MM.1S (cell line): ENCODE results near the gene ERAS.
"Not testable (repeated sequence)": the region's sequence is repeated elsewhere in the genome, so short reads cannot be mapped to it uniquely, and the experiment has no call there.

Experiments used
- DNase-seq: peaks from one replicate; pipeline ENCODE4 v3.0.0-alpha.2; 2015
- H2AFZ ChIP-seq: fragments of 300-600 bp; sonication (generic); 2 replicates; pipeline ENCODE4 v1.6.0; 2016; ENCODE audit warnings: antibody characterized with exemption, low read length
- H3F3A ChIP-seq: fragments of 300-600 bp; sonication (generic); 2 replicates; pipeline ENCODE4 v1.6.1; 2016; ENCODE audit warnings: mild to moderate bottlenecking, antibody characterized with exemption, low read length, moderate library complexity, mixed read lengths; ENCODE audit not compliant: insufficient read depth
- H3K27ac ChIP-seq: fragments of 300-600 bp; sonication (generic); 2 replicates; pipeline ENCODE4 v1.5.1; 2016; ENCODE audit warnings: mild to moderate bottlenecking, low read length
- H3K27me3 ChIP-seq: fragments of 300-600 bp; sonication (generic); replicated peaks from 2 replicates; pipeline ENCODE4 v1.6.0; 2016; ENCODE audit warnings: low read length; ENCODE audit not compliant: insufficient read depth
- H3K36me3 ChIP-seq: fragments of 300-600 bp; sonication (generic); replicated peaks from 2 replicates; pipeline ENCODE4 v1.6.1; 2016; ENCODE audit warnings: mild to moderate bottlenecking, low read length, mixed read lengths; ENCODE audit not compliant: insufficient read depth
- H3K4me1 ChIP-seq: fragments of 300-600 bp; sonication (generic); 2 replicates; pipeline ENCODE4 v1.6.1; 2016; ENCODE audit warnings: low read length, mixed read lengths
- H3K4me2 ChIP-seq: fragments of 300-600 bp; sonication (generic); 2 replicates; pipeline ENCODE4 v1.6.0; 2016; ENCODE audit warnings: low read depth, low read length
- H3K4me3 ChIP-seq: fragments of 300-600 bp; sonication (generic); 2 replicates; pipeline ENCODE4 v1.5.1; 2016; ENCODE audit warnings: low read length, mixed read lengths
- H3K79me2 ChIP-seq: fragments of 300-600 bp; sonication (generic); 2 replicates; pipeline ENCODE4 v1.6.1; 2016; ENCODE audit warnings: mixed run types, low read length, mixed read lengths
- H3K9ac ChIP-seq: fragments of 300-600 bp; sonication (generic); 2 replicates; pipeline ENCODE4 v1.6.1; 2016; ENCODE audit warnings: low read length, mixed read lengths
- H3K9me2 ChIP-seq: fragments of 300-600 bp; sonication (generic); replicated peaks from 2 replicates; pipeline ENCODE4 v1.6.1; 2016; ENCODE audit warnings: mild to moderate bottlenecking, low read length, mixed read lengths; ENCODE audit not compliant: insufficient read depth
- H3K9me3 ChIP-seq: fragments of 300-600 bp; sonication (generic); replicated peaks from 2 replicates; pipeline ENCODE4 v1.6.1; 2016; ENCODE audit warnings: mild to moderate bottlenecking, low read length, mixed read lengths; ENCODE audit not compliant: insufficient read depth
- H4K20me1 ChIP-seq: fragments of 300-600 bp; sonication (generic); 2 replicates; pipeline ENCODE4 v1.6.1; 2016; ENCODE audit warnings: mild to moderate bottlenecking, low read length, moderate library complexity, mixed read lengths; ENCODE audit not compliant: insufficient read depth
- CTCF ChIP-seq: fragments of 300-600 bp; sonication (generic); IDR thresholded peaks from 2 replicates; pipeline ENCODE4 v1.5.1; 2016; ENCODE audit warnings: antibody characterized with exemption, low read length, mixed read lengths
- EZH2 ChIP-seq: fragments of 300-600 bp; sonication (generic); optimal IDR thresholded peaks from 2 replicates; pipeline ENCODE3; 2017; ENCODE audit warnings: low read depth, mild to moderate bottlenecking, antibody characterized with exemption, low read length, mixed read lengths
- EZH2phosphoT487 ChIP-seq: fragments of 300-600 bp; sonication (generic); IDR thresholded peaks from 2 replicates; pipeline ENCODE4 v1.6.1; 2018; ENCODE audit warnings: antibody characterized with exemption, low read length

The ERAS gene

DNA sequence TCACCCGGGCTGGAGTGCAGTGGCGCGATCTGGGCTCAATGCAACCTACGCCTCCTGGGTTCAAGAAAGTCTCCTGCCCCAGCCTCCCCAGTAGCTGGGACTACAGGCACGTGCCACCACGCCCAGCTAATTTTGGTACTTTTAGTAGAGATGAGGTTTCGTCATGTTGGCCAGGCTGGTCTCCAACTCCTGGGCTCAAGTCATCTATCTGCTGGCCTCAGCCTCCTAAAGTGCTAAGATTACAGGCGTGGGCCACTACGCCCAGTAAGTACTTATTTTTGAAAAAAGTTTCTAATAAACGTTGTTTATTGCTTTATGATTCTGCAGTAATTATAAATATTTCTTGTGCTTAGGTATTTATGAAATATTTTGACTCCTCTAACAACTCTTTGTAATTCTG lies 13.4 kb downstream of the ERAS start:
- Histone ChIP-seq H3K4me3 (no peak overlapping the region), H3K36me3 (no peaks in the 10 kb centered on the region), H4K20me1 (no peaks in the 10 kb centered on the region), H3K9me2 (no peaks in the 10 kb centered on the region), H3K4me1 (no peaks in the 10 kb centered on the region), H3K79me2 (no peaks in the 10 kb centered on the region), H3K4me2 (no peak overlapping the region), H2AFZ (no peak overlapping the region), H3K9ac (no peak overlapping the region), H3K27ac (no peak overlapping the region), H3F3A (no peaks in the 10 kb centered on the region), H3K9me3 (no peaks in the 10 kb centered on the region), H3K27me3 (no peaks in the 10 kb centered on the region)
- TF ChIP-seq EZH2 (no peak), EZH2phosphoT487 (no peak), CTCF (no peak)
- DNase-seq = no peak

DNA sequence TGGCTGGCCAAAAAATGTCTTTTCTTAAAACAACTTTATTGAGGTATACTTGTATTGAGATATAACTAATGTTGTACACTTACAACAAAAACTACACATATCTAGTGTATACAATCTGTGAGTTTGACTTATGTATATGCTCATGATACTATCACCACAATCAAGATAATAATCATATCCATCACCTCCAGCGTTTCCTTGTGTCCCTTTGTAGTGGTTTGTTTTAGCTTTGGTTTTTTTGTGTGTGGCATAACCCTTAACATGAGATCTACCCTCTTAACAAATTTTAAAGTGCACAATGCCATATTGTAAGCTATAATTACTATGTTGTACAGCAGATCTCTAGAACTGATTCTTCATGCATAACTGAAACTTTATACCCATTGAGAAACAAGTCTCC lies 22.5 kb downstream of the ERAS start:
- Histone ChIP-seq H3K4me2 (no peak overlapping the region), H3K9ac (no peak overlapping the region), H3F3A (no peaks in the 10 kb centered on the region), H3K27ac (no peak overlapping the region), H3K4me3 (no peak overlapping the region), H3K9me2 (no peaks in the 10 kb centered on the region), H3K4me1 (no peaks in the 10 kb centered on the region), H4K20me1 (no peaks in the 10 kb centered on the region), H3K9me3 (no peaks in the 10 kb centered on the region), H2AFZ (no peak overlapping the region), H3K79me2 (no peaks in the 10 kb centered on the region), H3K36me3 (no peaks in the 10 kb centered on the region), H3K27me3 (no peaks in the 10 kb centered on the region)
- TF ChIP-seq EZH2 (no peak), EZH2phosphoT487 (no peak), CTCF (no peak)
- no peak for DNase-seq

DNA sequence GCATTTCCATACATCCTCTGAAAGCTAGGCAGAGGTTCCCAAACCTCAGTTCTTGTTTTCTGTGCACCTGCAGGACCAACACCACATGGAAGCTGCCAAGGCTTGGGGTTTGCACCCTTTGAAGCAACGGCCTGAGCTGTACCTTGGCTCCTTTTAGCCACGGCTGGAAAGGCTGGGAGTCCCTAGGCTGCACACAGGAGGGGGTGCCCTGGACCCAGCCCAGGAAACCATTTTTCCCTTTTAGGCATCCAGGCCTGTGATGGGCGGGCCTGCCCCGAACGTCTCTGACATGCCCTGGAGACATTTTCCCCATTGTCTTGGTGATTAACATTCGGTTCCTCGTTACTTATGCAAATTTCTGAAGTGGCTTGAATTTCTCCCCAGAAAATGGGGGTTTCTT lies 26.5 kb downstream of the ERAS start:
- Histone ChIP-seq H3F3A (no peaks in the 10 kb centered on the region), H3K27me3 (no peaks in the 10 kb centered on the region), H3K36me3 (no peaks in the 10 kb centered on the region), H2AFZ (no peak overlapping the region), H3K4me2 (no peak overlapping the region), H3K9me2 (no peaks in the 10 kb centered on the region), H3K9ac (no peak overlapping the region), H3K79me2 (no peaks in the 10 kb centered on the region), H4K20me1 (no peaks in the 10 kb centered on the region), H3K4me3 (no peak overlapping the region), H3K4me1 (no peaks in the 10 kb centered on the region), H3K27ac (no peak overlapping the region), H3K9me3 (no peaks in the 10 kb centered on the region)
- DNase-seq = no peak
- TF ChIP-seq EZH2phosphoT487 = no peak
- no peak for TF ChIP-seq CTCF
- TF ChIP-seq EZH2 = no peak

- not testable (repeated sequence) for H3K4me3 ChIP-seq, H3K27ac ChIP-seq, H3K79me2 ChIP-seq, H3K9ac ChIP-seq, H3K4me1 ChIP-seq, H3K4me2 ChIP-seq, H2AFZ ChIP-seq, H3F3A ChIP-seq, H3K9me2 ChIP-seq, H3K36me3 ChIP-seq, DNase-seq, H3K9me3 ChIP-seq, H3K27me3 ChIP-seq, H4K20me1 ChIP-seq
Observed at GRCh38 chrX:48853494-48853893, 27.2 kb downstream of the ERAS start.

DNA sequence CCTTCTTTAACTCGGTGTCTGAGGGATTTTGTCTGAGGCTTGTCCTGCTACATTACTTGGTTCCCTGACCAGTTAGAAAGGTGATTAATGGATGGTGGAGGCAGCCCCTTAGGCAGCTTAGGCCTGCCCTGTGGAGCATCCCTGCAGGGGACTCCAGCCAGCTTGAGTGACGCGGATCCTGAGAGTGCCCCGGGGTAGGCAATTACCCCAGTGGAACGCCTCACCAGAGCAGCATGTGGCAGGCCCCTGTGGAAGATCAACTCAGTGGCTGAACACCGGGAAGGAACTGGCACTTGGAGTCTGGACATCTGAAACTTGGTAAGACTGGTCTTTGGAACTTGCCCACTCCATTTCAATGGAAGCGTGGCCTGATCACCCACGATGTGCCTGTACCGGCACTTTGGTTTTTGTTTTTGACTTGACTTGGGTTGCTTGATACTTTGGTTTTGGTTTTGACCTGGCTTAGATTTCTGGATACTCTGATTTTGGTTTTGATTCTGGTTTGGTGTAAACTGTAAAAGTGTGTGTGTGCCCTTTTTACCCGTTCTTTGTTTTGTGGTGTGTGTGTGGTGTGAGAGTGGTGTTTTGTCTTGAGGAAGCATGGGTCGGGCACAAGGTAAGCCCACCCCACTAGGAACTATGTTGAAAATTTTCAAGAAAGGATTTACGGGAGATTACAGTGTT lies 27.9 kb downstream of the ERAS start:
- DNase-seq, H2AFZ ChIP-seq, H4K20me1 ChIP-seq, H3K27me3 ChIP-seq, H3K27ac ChIP-seq, H3K79me2 ChIP-seq, H3K4me3 ChIP-seq, H3K4me2 ChIP-seq, H3K4me1 ChIP-seq, H3K9me3 ChIP-seq, H3K9ac ChIP-seq, H3F3A ChIP-seq, H3K36me3 ChIP-seq, H3K9me2 ChIP-seq: not testable (repeated sequence)
